ENCODE data around the gene SLC25A43.
"Not testable (repeated sequence)": the region's sequence is repeated elsewhere in the genome, so short reads cannot be mapped to it uniquely, and the experiment has no call there.

The SLC25A43 gene

DNA sequence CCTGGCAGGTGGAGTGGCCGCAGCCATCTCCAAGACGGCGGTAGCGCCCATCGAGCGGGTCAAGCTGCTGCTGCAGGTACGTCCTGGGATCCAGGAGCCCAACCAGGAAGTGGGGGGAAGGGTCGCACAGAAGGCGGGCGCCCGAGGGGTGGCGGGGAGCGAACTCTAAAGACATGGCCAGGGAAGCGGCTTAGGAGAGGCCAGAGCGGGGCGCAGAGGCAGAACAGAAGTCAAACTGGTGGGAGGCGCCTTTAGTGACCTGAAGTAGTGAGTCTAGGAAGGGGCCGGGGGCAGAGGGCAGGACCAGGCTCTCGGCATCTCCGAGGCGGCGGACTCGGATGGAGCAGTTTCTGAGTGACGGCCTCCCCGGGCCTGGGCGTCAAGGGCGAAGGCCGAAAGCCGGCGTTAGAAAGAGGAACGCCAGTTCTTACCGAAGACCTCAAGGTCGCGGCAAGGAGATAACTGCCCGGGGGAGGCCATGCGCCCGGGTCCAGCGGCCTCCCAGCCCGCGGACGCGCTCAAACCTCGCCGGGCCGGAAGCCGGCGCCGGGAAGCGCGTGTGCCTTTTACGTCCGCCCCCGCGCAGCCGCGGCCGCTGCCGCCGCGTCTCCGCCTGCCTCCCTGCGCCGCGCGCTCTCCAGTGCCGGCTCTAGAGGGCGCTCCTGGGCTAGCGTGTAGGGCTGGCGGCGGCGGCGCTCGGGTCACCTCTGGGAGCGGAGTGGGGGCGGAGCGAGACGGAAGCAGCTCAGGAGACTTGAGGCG, 69.6 kb downstream of the SLC25A43 start:
- peak; percentile 69 to 77 for DNase-seq (ENCODE audit: low read depth in 2 of 2)

DNA sequence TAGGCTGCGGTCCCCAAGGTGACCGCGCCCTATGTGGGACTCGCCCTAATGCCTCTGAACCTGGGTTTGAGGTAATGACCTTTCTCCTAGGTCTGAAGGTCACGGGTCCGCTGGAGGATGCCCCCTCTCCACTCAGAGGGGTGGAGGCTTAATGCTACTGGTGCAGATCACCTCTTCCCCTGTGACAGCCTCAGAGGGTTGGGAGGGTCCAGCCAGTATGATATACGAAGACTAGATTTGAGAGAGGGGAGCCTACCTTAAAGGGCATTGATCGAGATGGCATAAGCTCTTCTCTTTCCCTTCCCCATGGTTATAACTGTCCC, 70.1 kb downstream of the SLC25A43 start:
- no peak for DNase-seq (ENCODE audit: low read depth in 2 of 2)

DNA sequence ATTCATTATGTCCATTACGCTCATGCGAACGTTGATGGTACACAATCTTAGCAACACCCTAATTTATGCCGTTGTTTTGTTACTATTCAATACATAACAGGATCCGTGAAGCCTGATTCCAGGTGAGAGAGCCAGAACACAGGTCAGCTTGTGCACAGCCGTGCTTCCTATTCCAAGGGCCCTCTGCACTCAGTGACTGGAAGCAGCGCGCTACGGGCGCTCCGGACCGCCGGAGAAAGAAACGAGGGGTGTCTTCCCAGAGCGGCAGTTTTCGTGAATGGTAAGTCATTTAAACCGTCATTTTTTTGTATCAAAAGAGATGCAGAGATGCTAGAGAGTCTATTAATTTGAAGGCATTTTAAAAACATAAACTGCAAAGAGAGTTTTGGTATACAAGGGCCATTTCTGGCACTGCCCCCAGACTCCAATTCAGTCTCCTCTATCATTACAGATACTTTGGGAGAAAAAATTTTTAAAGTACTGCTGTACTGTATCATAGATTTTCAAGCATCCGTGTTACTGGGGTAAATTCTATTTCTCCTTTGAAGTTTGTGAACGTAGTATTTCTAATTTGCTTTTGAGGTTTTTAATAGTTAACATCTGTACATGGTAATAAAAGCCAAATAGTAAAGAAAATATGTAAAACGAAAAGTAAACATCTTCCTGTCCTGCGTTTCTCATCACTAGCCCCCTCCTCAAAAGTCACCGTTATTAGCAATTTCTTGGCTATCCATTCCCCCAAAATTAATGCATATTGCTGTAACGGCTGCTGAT, 75.7 kb downstream of the SLC25A43 start:
- no peak for DNase-seq (ENCODE audit: low read depth in 2 of 2)

DNA sequence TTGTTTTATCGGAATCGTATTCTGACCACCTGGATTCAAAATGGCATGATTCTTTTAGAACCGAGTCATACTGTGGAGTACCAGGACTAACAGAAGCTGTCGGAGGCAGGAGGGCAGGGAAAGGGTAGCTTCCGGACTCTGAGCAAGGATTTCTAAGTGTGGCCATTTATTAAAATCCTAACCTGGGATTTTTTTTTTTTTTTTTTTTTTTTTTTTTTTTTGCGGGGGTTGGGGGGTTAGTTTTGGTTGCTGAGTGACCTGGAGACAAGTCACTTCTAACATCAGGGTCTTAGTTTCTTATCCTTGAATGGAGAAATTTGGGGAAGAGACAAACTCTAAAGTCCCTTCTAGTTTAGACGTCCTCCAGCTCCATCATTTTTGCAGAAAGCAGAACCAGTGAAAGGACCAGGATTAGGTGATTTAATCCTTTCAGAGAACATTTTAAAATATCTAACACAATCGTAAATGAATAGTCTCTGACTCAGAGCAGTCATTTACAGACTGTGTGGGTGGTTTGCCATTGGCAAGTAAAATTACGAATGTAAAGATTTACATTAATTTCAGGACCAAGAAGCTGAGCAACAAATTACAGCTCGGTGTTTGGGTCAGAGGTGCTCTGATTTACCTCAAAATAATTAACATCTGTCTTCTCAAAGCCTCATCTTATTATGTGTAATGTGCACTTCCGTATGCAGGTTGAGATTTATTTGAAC, 76.4 kb downstream of the SLC25A43 start:
- DNase-seq (ENCODE audit: low read depth in 2 of 2) = no peak

DNA sequence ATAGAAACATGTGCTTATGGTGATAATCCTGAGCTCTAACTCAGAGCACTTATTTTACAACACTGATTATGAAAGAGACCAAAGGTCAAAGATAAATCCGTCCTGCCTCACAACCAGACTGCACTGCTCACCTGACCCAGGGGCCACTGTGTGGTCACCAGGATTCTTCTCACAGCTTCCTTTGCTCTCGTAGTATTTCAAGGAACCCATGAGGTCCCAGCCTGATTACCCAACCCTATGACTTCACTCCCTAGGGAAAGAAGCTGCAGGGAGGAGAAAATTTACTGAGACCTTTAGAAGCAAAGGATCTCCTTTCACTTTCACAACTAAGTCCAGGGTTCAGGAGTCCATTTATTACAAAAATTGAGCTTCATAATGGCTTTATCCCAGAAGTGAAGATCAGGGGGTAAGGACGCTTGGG, 78.7 kb downstream of the SLC25A43 start:
- DNase-seq (ENCODE audit: low read depth in 2 of 2) = no peak

DNA sequence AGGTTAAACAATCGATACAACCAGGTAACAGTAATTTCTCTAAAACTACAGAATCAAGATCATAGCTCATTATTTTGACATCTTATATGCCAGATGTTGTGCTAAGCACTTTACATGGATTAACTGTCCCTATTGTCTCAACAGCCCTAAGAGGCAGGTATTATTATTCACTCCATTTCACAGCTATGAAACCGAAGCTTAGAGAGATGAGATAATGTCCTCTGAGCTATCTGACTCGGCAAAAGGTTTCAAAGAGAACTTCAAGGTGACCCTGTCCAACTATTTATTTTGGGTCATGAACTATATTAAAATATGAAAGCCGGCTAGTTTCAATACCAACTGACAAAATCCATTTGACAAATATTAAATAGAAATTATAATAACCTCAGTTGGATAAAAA, 79.4 kb downstream of the SLC25A43 start:
- DNase-seq (ENCODE audit: low read depth in 2 of 2) = no peak

DNA sequence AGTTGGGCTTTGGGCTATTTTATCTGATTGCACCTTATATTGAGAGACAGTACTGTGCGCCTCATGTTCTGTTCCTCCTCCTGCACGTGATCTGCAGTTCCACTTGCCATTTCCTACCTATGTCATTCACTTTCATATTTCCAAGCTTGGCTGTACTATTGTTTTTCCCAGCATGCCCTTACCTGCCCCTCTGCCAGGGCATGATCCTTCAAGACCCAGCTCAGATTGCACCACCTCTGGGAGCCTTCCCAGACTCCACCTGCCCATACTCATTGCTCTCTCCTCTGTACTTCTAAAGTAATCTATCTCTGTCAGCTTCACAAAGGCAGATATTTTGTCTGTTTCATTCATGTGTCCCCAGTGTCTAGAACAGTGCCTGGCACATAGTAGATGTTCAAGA, 80.7 kb downstream of the SLC25A43 start:
- DNase-seq (ENCODE audit: low read depth in 2 of 2) = no peak

DNA sequence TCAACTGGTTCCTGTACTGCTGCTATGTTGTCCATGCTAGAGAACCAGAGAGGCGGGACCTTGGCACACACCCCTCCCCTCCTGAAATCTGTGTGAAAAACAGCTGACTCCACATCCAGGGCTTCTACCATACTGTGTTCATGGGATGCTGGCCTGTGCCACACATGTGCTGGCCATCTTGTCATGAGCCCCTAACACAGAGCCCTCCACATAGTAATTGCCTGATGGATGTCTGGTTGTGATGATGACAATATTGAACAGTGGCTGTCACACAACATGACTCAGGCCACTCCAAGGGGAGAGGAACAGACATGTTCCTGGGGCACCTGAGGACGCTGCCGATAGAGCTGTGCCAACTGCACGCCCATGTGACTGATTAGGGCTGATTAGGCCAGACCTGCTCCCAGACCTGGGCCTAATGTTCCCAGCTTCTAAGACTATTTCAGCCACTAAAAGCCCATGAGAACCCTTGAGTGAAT, 82.2 kb downstream of the SLC25A43 start:
- no peak for DNase-seq (ENCODE audit: low read depth in 2 of 2)

DNA sequence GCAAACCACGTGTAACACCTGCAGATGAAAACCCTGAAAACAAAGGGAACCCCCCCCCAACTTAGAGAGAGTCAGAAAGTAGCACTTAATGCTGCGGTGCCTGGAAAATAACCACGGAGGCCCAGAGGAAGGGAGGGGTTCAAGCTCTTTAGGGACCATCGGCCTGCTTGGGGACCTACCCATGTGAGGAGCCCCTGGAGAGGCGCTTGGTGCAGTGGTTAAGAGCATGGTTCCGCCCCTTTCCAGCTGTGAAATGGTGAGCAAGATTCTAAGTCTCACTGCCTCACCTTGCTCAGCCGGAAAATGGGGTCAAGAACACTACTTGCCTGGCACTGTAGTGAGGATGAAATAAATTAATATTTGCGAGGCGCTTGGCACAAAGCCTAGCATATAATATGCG, 82.9 kb downstream of the SLC25A43 start:
- DNase-seq (ENCODE audit: low read depth in 2 of 2) = no peak

DNA sequence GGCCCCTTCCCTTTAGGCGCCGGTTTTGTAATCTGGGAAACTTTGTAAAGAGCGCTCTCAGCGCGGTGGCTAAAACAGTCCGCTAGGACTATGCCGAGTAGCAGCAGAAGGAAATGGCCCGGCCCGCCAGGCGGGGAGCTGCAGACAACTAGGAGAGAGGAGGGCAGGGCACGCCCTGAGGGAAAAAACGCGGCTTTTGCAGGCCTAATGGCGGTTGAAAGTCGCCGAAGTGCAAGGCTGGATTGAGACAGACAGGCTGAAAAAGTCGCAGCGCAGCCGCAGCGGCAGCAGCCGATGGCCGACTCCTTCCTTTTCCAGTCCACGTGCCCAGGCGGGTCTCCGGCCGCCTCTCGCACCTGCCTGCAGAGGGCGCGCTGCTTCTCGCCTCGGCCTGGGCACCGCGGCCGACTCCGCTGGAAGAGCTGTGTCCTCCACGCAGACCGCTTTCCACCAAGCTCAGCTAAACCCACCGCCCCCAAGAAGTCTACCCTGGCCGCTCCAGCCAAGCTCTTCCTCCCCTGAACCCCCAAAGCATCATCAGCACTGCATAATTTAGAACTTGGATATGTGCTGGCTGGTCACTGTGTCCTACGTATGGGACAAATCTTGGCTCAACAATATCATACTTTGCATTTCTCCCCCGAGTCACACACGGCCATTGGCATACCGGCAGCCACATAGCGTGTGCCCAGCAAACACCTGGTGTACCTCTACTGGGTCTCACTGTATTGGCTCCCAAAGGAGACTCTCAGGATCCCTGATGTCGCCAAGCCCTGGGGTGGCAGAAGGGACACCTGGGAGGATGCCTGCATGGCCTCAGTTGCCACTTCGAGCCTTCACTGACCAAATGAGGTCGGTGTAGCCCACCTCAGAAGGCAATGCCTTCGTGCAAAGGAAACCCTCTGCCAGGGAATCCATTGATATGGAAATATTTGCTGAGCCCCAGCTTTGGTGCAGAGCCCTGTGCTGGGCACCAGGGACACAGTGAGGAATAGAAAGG, 83.6 kb downstream of the SLC25A43 start:
- peak in 1 of 2 donors; percentile 42 for DNase-seq (ENCODE audit: low read depth in 2 of 2)

DNA sequence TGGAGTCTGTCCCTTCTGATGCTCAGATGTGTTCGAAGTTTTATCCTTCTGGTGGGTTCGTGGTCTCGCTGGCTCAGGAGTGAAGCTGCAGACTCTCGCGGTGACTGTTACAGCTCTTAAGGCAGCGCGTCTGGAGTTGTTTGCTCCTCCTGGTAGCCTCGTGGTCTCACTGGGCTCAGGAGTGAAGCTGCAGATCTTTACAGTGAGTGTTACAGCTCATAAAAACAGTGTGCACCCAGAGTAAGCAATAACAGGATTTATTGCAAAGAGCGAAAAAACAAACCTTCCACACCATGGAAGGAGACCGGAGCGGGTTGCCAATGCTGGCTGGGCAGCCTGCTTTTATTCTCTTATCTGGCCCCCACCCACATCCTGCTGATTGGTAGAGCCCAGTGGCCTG, 87.6 kb downstream of the SLC25A43 start:
- DNase-seq (ENCODE audit: low read depth in 2 of 2) = no peak

DNA sequence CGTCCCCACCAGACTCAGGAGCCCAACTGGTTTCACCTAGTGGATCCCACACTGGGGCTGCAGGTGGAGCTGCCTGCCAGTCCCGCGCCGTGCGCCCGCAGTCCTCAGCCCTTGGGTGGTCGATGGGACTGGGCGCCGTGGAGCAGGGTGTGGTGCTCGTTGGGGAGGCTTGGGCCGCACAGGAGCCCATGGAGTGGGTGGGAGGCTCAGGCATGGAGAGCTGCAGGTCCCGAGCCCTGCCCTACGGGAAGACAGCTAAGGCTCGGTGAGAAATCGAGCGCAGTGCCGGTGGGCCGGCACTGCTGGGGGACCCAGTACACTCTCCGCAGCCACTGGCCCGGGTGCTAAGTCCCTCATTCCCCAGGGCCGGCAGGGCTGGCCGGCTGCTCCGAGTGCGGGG, 88.6 kb downstream of the SLC25A43 start:
- not testable (repeated sequence) for DNase-seq (ENCODE audit: low read depth in 2 of 2)

DNA sequence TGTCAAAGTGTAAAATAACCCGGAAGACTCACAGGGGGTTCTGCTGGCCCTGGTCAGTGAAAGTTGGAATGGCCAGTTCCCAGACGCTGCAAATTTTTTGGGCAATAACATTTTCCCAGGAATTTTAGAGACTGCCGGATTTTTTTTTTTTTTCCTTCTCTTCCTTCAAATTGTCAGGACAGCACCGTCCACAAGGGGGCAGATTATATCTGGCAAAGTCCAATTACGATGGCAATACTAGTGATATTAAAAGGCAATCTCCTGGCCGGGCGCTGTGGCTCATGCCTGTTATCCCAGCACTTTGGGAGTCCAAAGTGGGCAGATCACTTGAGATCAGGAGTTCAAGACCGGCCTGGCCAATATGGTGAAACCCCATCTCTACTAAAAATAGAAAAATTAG, 89.6 kb downstream of the SLC25A43 start:
- DNase-seq (ENCODE audit: low read depth in 2 of 2) = no peak

DNA sequence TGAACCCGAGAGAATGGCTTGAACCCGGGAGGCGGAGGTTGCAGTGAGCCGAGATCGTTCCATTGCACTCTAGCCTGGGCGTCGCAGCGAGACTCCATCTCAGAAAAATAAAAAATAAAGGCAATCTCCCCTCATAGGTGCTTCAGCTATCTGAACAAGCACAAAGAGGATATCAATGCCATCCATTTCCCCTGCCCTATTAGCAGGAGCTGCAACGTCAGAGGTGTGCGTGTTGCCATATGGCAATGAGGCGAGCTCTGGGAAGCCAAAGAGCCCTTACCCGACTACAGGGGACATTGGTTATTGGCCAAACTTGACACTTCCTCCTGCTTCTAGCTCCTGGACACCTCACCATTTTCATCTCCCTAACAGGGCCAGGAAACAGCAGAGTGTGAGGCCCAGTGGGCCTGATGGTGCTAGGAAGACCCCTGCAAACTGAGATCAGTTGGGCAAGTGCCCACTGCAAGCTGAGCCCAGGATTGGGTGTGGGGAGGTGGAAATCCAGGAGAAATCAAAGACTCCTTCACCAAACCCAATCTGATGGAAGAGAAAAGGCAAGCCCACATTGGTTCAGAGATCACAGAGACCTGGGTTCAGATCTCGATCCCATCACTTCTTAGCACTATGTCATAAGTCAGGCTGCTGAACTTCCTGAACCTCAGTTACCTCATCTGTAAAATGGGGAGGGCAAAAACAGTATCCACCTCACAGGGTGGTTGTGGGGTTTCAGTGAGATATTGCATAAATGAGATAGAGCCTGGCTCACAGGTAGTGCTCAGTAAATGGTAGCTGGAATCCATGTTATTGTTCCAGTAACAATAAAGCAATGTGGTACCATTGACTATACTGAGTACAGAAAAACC, 90.3 kb downstream of the SLC25A43 start:
- no peak for DNase-seq (ENCODE audit: low read depth in 2 of 2)

DNA sequence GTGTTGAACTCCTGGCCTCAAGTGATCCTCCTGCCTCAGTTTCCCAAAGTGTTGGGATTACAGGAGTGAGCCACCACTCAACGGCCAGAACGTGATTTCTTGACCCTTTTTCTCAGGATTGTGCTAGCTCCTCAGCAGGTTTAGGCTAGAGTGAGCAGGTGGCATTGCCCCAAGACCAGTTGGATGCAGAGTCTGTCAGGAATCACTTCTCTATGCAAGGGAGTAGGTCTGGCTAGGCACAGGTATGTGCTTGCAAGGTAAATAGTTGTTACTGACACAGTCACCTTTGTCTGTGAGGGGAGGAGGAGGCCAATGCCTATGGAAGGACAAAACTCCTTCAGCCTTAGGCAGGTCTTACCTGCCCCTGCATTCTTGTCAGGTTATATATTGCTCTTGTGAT, 93.3 kb downstream of the SLC25A43 start:
- DNase-seq (ENCODE audit: low read depth in 2 of 2) = no peak

DNA sequence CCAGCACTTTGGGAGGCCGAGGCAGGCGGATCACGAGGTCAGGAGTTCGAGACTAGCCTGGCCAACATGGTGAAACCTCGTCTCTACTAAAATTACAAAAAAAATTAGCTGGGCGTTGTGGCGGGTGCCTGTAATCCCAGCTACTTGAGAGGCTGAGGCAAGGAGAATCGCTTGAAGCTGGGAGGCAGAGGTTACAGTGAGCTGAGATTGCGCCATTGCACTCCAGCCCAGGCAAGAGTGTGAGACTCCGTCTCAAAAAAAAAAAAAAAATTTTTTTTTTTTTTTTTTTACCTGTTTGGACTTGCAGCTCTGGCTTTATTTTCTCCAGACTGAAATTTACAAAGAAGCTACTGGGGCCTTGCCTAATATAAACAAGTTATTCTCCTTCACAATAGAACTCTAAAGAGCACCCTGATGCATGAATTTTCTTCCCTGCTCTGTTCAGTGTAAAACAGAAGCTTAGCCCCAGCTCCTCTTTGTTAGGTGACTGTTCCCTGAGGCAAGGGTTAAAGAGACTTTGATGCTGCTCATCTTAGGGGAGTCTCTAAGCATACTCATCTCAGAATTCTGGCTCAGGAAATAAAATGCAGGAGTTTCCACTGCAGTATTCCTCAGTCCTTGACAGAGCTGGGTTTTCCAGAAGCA, 94.8 kb downstream of the SLC25A43 start:
- not testable (repeated sequence) for DNase-seq (ENCODE audit: low read depth in 2 of 2)

DNA sequence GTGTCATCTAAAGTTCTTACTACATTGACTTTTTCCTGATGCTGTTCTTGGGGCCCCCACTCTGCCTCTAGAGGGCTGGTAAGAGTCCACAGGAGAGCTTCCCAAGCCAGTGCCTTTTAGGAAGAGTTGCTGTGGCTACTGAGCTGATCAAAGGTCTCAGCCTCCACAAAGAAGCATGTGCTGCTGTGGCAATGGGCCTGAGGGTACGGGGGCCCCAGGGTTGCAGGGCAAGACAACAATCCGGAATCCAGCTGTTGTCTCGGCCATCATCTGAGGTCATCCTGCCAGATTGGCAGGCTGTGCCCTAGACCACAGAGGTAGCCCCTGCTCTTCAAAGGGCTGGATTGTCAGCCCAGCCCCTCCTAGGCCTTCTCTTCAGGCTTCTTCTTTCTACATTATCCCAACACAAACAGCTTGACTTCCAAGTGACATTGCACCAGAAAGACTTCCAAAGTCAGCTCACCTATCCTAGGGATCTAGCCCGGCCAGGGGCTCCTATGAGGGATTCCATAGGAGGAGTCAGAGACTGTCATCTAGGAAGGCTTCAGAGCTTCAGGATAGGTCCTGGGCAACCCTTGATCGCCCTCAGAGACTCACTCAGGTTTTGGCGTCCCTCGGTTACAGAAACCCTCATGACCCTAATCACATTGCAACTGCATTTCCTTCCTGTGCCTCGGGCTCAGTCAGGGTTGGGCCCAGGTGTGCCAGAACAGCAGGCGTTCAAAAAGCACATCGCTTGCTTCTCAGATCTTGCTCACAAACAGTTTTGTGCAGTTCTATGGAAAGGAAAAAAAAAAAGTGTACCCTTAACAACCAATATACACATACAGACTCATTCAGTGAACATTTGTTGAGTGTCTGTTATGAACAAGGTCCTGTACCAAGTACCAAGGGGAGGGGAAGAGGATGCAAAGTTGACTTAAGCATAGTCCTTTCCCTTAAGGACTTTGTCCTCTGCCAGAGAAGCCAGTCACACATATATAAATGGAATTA, 96.9 kb downstream of the SLC25A43 start:
- DNase-seq (ENCODE audit: low read depth in 2 of 2) = no peak

DNA sequence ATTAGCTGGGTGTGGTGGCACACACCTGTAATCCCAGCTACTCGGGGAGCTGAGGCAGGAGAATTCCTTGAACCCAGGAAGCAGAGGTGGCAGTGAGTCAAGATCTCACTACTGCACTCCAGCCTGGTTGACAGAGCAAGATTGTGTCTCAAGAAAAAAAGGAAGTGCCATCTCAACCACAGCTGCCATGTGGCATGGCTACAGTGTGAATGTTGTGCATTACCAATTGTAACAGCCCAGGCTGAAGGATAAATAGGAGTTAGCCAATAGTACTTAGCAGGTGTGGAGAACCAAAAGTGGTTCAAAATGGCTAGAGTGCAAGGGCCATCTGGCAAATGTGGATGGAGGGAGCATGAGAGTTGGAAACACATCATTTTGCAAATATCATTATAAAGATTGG, 98.0 kb downstream of the SLC25A43 start:
- DNase-seq (ENCODE audit: low read depth in 2 of 2) = no peak

Data from stimulated activated CD4-positive, alpha-beta T cell treated with anti-CD3 and anti-CD28 coated beads, Interleukin-1b, Interleukin-23, amount 100 ng/mL, for 1 hour (primary cell).